K562 (cell line): ENCODE measurements around the gene ZBTB20. TPM values are rescaled to one million over a fixed set of nuclear protein-coding genes. Genes with fewer than 3 reads are reported as not detected.

Experiments used
- ATAC-seq: fragments of 200-7000 bp; cut with Tn5 transposase; 3 replicates; pipeline ENCODE4 v1.9.1; 2020; ENCODE audit warnings: moderate library complexity
- BruUV-seq: library from RNA; stranded (reverse); fragments of 400-500 nt; replicated peaks from 2 replicates; lab custom pipeline; 2021; lab: Mats Ljungman, UMichigan
- CTCF ChIA-PET: fragments of 300-600 bp; formaldehyde crosslinking; extraction: SDS; loops from one replicate; lab custom pipeline; 2021; ENCODE audit warnings: low intra/inter-chr PET ratio; lab: Yijun Ruan, JAX
- POLR2A ChIA-PET: fragments of 300-600, 350-650 bp; sonication (Branson Sonifier 250); formaldehyde crosslinking; extraction: SDS; loops from one replicate; lab custom pipeline; 2021; ENCODE audit warnings: antibody characterized with exemption, inconsistent platforms; lab: Yijun Ruan, JAX
- DNase-seq, 4 experiments: peaks; one replicate each; pipeline versions ENCODE4 v3.0.0 to v3.0.0-alpha.2; 2011 to 2018; ENCODE audit warnings: low spot score in 3 of 4, mixed read lengths in 3 of 4; ENCODE audit errors: extremely low read depth in 1 of 4
- FAIRE-seq: peaks from 2 replicates; lab custom pipeline; 2011; peaks lifted over from hg19 to GRCh38; lab: Jason Lieb, UNC
- H2AFZ ChIP-seq: 2 replicates; pipeline ENCODE4 v1.6.0; 2011; ENCODE audit warnings: low read depth, low read length, control low read depth, inconsistent platforms
- H3K27ac ChIP-seq: fragments of 200-600 bp; 3 replicates; pipeline ENCODE4 v1.8.0; 2011; ENCODE audit warnings: low read depth, mild to moderate bottlenecking, control low read depth, inconsistent platforms, low read length, moderate library complexity, mixed read lengths; ENCODE audit errors: extremely low read depth
- H3K27me3 ChIP-seq, 2 experiments: fragments of 300-600 bp in 1 of 2; 2 replicates in 1 of 2; 3 replicates in 1 of 2; pipeline versions ENCODE4 v1.6.0 to v1.8.0; 2011; ENCODE audit warnings: inconsistent platforms in 2 of 2, low read length in 2 of 2, mild to moderate bottlenecking in 1 of 2, mixed read lengths in 1 of 2, moderate library complexity in 1 of 2; ENCODE audit not compliant: control insufficient read depth in 2 of 2, insufficient read depth in 2 of 2
- H3K36me3 ChIP-seq: fragments of 300-600 bp; 3 replicates; pipeline ENCODE4 v1.8.0; 2011; ENCODE audit warnings: mild to moderate bottlenecking, low read length, inconsistent platforms; ENCODE audit not compliant: control insufficient read depth, insufficient read depth
- H3K4me1 ChIP-seq, 2 experiments: fragments of 200-600 bp in 1 of 2; replicated peaks in 1 of 2; 2 replicates in 1 of 2; 3 replicates in 1 of 2; pipeline versions ENCODE4 v1.5.1 to v1.8.0; 2011; ENCODE audit warnings: inconsistent platforms in 2 of 2, low read length in 2 of 2, mild to moderate bottlenecking in 1 of 2, mixed read lengths in 1 of 2, moderate library complexity in 1 of 2; ENCODE audit not compliant: control insufficient read depth in 2 of 2, insufficient read depth in 2 of 2
- H3K4me2 ChIP-seq: 2 replicates; pipeline ENCODE4 v1.6.1; 2011; ENCODE audit warnings: low read length, control low read depth, inconsistent platforms, mixed read lengths; ENCODE audit not compliant: insufficient read depth
- H3K4me3 ChIP-seq: fragments of 200-600 bp; sonication (generic), shearing (Covaris generic); 2 replicates; pipeline ENCODE4 v1.5.1; 2016; ENCODE audit warnings: control low read depth, inconsistent platforms
- H3K79me2 ChIP-seq: fragments of 200-600 bp; 3 replicates; pipeline ENCODE4 v1.8.0; 2011; ENCODE audit warnings: low read length, inconsistent platforms; ENCODE audit not compliant: control insufficient read depth, insufficient read depth
- H3K9ac ChIP-seq, 2 experiments: 2 replicates each; pipeline versions ENCODE4 v1.6.0 to v1.6.1; 2011; ENCODE audit warnings: low read depth in 2 of 2, low read length in 2 of 2, control low read depth in 1 of 2, inconsistent platforms in 1 of 2, mild to moderate bottlenecking in 1 of 2, mixed read lengths in 1 of 2; ENCODE audit not compliant: insufficient read depth in 1 of 2
- H3K9me1 ChIP-seq: one replicate; pipeline ENCODE4 v1.6.0; 2011; ENCODE audit warnings: inconsistent platforms, mild to moderate bottlenecking, low read length, moderate library complexity; ENCODE audit not compliant: control insufficient read depth, insufficient read depth
- H3K9me3 ChIP-seq: replicated peaks from 2 replicates; pipeline ENCODE4 v1.5.1; 2011; ENCODE audit warnings: low read depth, low read length, inconsistent platforms; ENCODE audit not compliant: control insufficient read depth, insufficient read depth
- H4K20me1 ChIP-seq: replicated peaks from 2 replicates; pipeline ENCODE4 v1.6.1; 2011; ENCODE audit warnings: low read length, inconsistent platforms, mixed read lengths; ENCODE audit not compliant: control insufficient read depth, insufficient read depth
- CEBPB ChIP-seq: fragments of 450-650 bp; IDR thresholded peaks from 2 replicates; pipeline ENCODE4 v1.6.1; 2016; ENCODE audit warnings: missing genetic modification characterization, missing compliant biosample characterization
- JUNB ChIP-seq: fragments of 450-650 bp; formaldehyde crosslinking; conservative IDR thresholded peaks from 2 replicates; pipeline ENCODE4 v1.4.0; 2020; ENCODE audit warnings: mild to moderate bottlenecking
- MEF2A ChIP-seq: IDR thresholded peaks from 2 replicates; pipeline ENCODE4 v1.6.1; 2011; ENCODE audit warnings: low read depth, mild to moderate bottlenecking, low read length, moderate library complexity; ENCODE audit not compliant: control insufficient read depth
- NR2C1 ChIP-seq, 2 experiments: fragments of 450-650 bp; IDR thresholded peaks; 2 replicates each; pipeline ENCODE4 v1.6.1; 2017; ENCODE audit warnings: mild to moderate bottlenecking in 2 of 2, antibody characterized with exemption in 1 of 2, inconsistent platforms in 1 of 2, missing compliant biosample characterization in 1 of 2, missing genetic modification characterization in 1 of 2
- NR2C2 ChIP-seq, 2 experiments: fragments of 200-800 bp in 1 of 2; sonication (Bioruptor generic) in 1 of 2; sonication (generic) in 1 of 2; formaldehyde crosslinking in 1 of 2; IDR thresholded peaks; 2 replicates each; pipeline versions ENCODE4 v1.6.1 to v1.8.0; 2016 to 2022; ENCODE audit warnings: mild to moderate bottlenecking in 1 of 2, missing compliant biosample characterization in 1 of 2, missing genetic modification characterization in 1 of 2, missing genetic modification reagents in 1 of 2
- PHB2 ChIP-seq: fragments of 450-650 bp; IDR thresholded peaks from 2 replicates; pipeline ENCODE4 v1.6.1; 2017; ENCODE audit warnings: low read depth
- RB1 ChIP-seq: fragments of 450-650 bp; IDR thresholded peaks from 2 replicates; pipeline ENCODE4 v1.6.1; 2017; ENCODE audit warnings: low read depth, mild to moderate bottlenecking
- SAP30 ChIP-seq: fragments of 200-600 bp; sonication (generic); IDR thresholded peaks from 2 replicates; pipeline ENCODE4 v1.6.1; 2012; ENCODE audit warnings: borderline replicate concordance, low read depth, mild to moderate bottlenecking, moderate library complexity, low read length, control low read depth, inconsistent platforms; ENCODE audit not compliant: insufficient read depth, poor library complexity, severe bottlenecking
- XRCC4 ChIP-seq: IDR thresholded peaks from one replicate; pipeline ENCODE4 v1.6.1; 2011; ENCODE audit not compliant: insufficient read depth, insufficient read length; ENCODE audit errors: extremely low read depth
- ZNF551 ChIP-seq: fragments of 250-450 bp; sonication (Bioruptor Pico); IDR thresholded peaks from 2 replicates; pipeline ENCODE4 v1.5.0; 2021; ENCODE audit warnings: mild to moderate bottlenecking, moderate library complexity
- ZNF584 ChIP-seq: fragments of 200-800 bp; sonication (Bioruptor generic); IDR thresholded peaks from 2 replicates; pipeline ENCODE4 v1.6.1; 2016; ENCODE audit warnings: low read depth, mild to moderate bottlenecking, missing genetic modification characterization, missing compliant biosample characterization
- ZNF589 ChIP-seq: fragments of 200-800 bp; sonication (Bioruptor generic); IDR thresholded peaks from 2 replicates; pipeline ENCODE4 v1.6.1; 2016; ENCODE audit warnings: low read depth, missing genetic modification characterization, missing compliant biosample characterization
- WGBS: fragments of 100-300 bp; shearing (Covaris generic); methylation state at CpG from one replicate; pipeline ENCODE4 v1.1.6; 2016; ENCODE audit warnings: low coverage, mixed read lengths; ENCODE audit not compliant: insufficient coverage; ENCODE audit errors: missing lambda C conversion rate; 5-methylcytosine and 5-hydroxymethylcytosine counted together
- in situ Hi-C: fragments of 300-500 bp; cut with MboI; formaldehyde crosslinking; loops from 4 replicates; pipeline ENCODE4 v1.15.0; 2018; ENCODE audit warnings: inconsistent platforms, mixed read lengths
- intact Hi-C: fragments of 100-400 bp; cut with micrococcal nuclease; formaldehyde crosslinking; loops from 2 replicates; pipeline ENCODE4 v1.14.2; 2022
- polyA plus RNA-seq, 8 experiments: library from polyadenylated mRNA; depleted of rRNA in 4 of 8; stranded (reverse) in 5 of 8; unstranded in 3 of 8; fragments of >200 nt; fragmentation: Nextera tagmentation in 2 of 8; fragmentation: Illumina TruSeq in 1 of 8; extraction: Ambion mirVana in 2 of 8; extraction: Trizol in 1 of 8; gene quantifications; 2 replicates each; pipeline versions ENCODE4 v1.2.1 to v1.2.3, GENCODE V29; 2011 to 2014; ENCODE audit warnings: inconsistent platforms in 1 of 8, missing spikeins in 1 of 8
- total RNA-seq, 7 experiments: library from RNA; depleted of rRNA in 6 of 7; stranded (reverse); fragments of >200 nt in 6 of 7; fragmentation: Illumina TruSeq in 2 of 7; extraction: Trizol in 2 of 7; gene quantifications; 2 replicates each; pipeline versions ENCODE4 v1.2.1 to v1.2.3, GENCODE V29; 2011 to 2021; ENCODE audit warnings: low replicate concordance in 1 of 7
- TF ChIP-seq, protein P1 (sequence below): fragments of 250-450 bp; sonication (Bioruptor Pico); IDR thresholded peaks from 2 replicates; pipeline ENCODE4 v1.8.0; 2021; ENCODE audit warnings: moderate library complexity, mild to moderate bottlenecking, inconsistent platforms
- TF ChIP-seq, protein P2 (sequence below): fragments of 250-450 bp; sonication (Bioruptor Pico); IDR thresholded peaks from 2 replicates; pipeline ENCODE4 v1.8.0; 2022; ENCODE audit warnings: inconsistent platforms, mild to moderate bottlenecking, moderate library complexity, borderline replicate concordance

The ZBTB20 gene
- total and polyA plus RNA-seq, 9 of the 15 experiments (the other 6 are each of a cell fraction or from before 2014, with no cell fraction given) = 0.17 to 1.7 (median 0.45) TPM

- H3K9me3 ChIP-seq = no peaks in the 10 kb centered on the region
- ChIA-PET CTCF (no interaction called here), POLR2A (no interaction called here)
- intact Hi-C loops (no loop called here), in situ Hi-C loops (no loop called here)
- no peaks in the 10 kb centered on the region for H3K4me1 ChIP-seq
- H3K27ac ChIP-seq = no peak overlapping the region
- no peak overlapping the region for H2AFZ ChIP-seq
- no peaks in the 10 kb centered on the region for H3K9me1 ChIP-seq
- ATAC-seq (no peak), DNase-seq (no peak), FAIRE-seq (no peak)
- H3K9ac ChIP-seq = no peak overlapping the region
- no peaks in the 10 kb centered on the region for H4K20me1 ChIP-seq
- no peak overlapping the region for H3K4me3 ChIP-seq
- H3K79me2 ChIP-seq = no peaks in the 10 kb centered on the region
- BruUV-seq = no TSS peak
- no peak for TF ChIP-seq PHB2
- TF ChIP-seq ZNF584 (CRISPR knock-in tag) = no peak
- TF ChIP-seq XRCC4 = no peak
- TF ChIP-seq RB1 = no peak
- no peak for TF ChIP-seq ZNF589
- TF ChIP-seq, protein P1, sequence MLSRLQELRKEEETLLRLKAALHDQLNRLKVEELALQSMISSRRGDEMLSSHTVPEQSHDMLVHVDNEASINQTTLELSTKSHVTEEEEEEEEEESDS (CRISPR knock-in tag) = no peak
- TF ChIP-seq SAP30 = no peak
- TF ChIP-seq NR2C1 (IDR thresholded peaks at IDR 0.05) = no peak
- TF ChIP-seq NR2C1 (tag; IDR thresholded peaks at IDR 0.05) = peak; percentile 51
- no peak for TF ChIP-seq NR2C2 (CRISPR knock-in tag; IDR thresholded peaks at IDR 0.05)
- peak; percentile 73 for TF ChIP-seq NR2C2 (tag; IDR thresholded peaks at IDR 0.05)
- TF ChIP-seq, protein P2, sequence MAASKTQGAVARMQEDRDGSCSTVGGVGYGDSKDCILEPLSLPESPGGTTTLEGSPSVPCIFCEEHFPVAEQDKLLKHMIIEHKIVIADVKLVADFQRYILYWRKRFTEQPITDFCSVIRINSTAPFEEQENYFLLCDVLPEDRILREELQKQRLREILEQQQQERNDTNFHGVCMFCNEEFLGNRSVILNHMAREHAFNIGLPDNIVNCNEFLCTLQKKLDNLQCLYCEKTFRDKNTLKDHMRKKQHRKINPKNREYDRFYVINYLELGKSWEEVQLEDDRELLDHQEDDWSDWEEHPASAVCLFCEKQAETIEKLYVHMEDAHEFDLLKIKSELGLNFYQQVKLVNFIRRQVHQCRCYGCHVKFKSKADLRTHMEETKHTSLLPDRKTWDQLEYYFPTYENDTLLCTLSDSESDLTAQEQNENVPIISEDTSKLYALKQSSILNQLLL (CRISPR knock-in tag) = no peak
- TF ChIP-seq CEBPB = no peak
- TF ChIP-seq ZNF551 (CRISPR knock-in tag) = no peak
- no peak for TF ChIP-seq JUNB (CRISPR knock-in tag)
- no peak for TF ChIP-seq MEF2A
- H3K36me3 ChIP-seq = no peaks in the 10 kb centered on the region
- 10% methylated on average over 6 of the region's 6 CpGs for WGBS
- no peak overlapping the region for H3K4me2 ChIP-seq
- H3K27me3 ChIP-seq = no peaks in the 10 kb centered on the region
Observed at GRCh38 chr3:114983248-114983647, 163.8 kb downstream of the ZBTB20 start.
